HUDEP-2 (cell line): ENCODE data around the gene MACROD1.

Source experiments
- DNase-seq, 76 experiments: peaks; one replicate each; lab custom pipeline; 2025; ENCODE audit not compliant: unreplicated experiment in 76 of 76; lab: John Stamatoyannopoulos, UW

Gene MACROD1

GRCh38 chr11:64042301-64042700 lies 123.6 kb downstream of the MACROD1 start:
- no peak for DNase-seq

GRCh38 chr11:64041846-64042245 lies 124.1 kb downstream of the MACROD1 start:
- no peak for DNase-seq

GRCh38 chr11:64040684-64041322 lies 125.1 kb downstream of the MACROD1 start:
- peak in 1 of 76 experiments; percentile 13 for DNase-seq

- no peak for DNase-seq
These were observed 126.8 kb downstream of the MACROD1 start for GRCh38 chr11:64039012-64039665.

- DNase-seq: no peak
These were observed 127.4 kb downstream of the MACROD1 start for GRCh38 chr11:64038500-64038899.

GRCh38 chr11:64037027-64037634 lies 128.8 kb downstream of the MACROD1 start:
- no peak for DNase-seq

- no peak for DNase-seq
These were observed 129.6 kb downstream of the MACROD1 start for GRCh38 chr11:64036087-64037026.

GRCh38 chr11:64035576-64035975 lies 130.3 kb downstream of the MACROD1 start, which contains the start of gene FLRT1:
FLRT1 (plus strand) TSS chr11:64035931; CDS start chr11:64116268, 80,337 bp downstream.
- DNase-seq: no peak

- DNase-seq: no peak
These were observed 130.8 kb downstream of the MACROD1 start for GRCh38 chr11:64035081-64035524.

GRCh38 chr11:64034411-64034811 lies 131.5 kb downstream of the MACROD1 start:
- no peak for DNase-seq

- DNase-seq: no peak
These were observed 133.9 kb downstream of the MACROD1 start for GRCh38 chr11:64032050-64032449.

- DNase-seq: no peak
These were observed 134.9 kb downstream of the MACROD1 start for GRCh38 chr11:64031001-64031400.

GRCh38 chr11:64029773-64030172 lies 136.1 kb downstream of the MACROD1 start:
- no peak for DNase-seq

- DNase-seq: no peak
These were observed 137.4 kb downstream of the MACROD1 start for GRCh38 chr11:64028398-64029115.

- no peak for DNase-seq
These were observed 138.1 kb downstream of the MACROD1 start for GRCh38 chr11:64027651-64028397.

- no peak for DNase-seq
These were observed 139.2 kb downstream of the MACROD1 start for GRCh38 chr11:64026575-64027205.

- no peak for DNase-seq
These were observed 140.7 kb downstream of the MACROD1 start for GRCh38 chr11:64025205-64025604.

GRCh38 chr11:64023712-64024710 lies 141.9 kb downstream of the MACROD1 start:
- no peak for DNase-seq
